ENCODE measurements around the gene RASSF5. TPM values are rescaled to one million over a fixed set of nuclear protein-coding genes. Genes with fewer than 3 reads are reported as not detected.
A peak's percentile ranks its signal among the peaks of the same experiment; 100 is the strongest.

The RASSF5 gene
- total and polyA plus RNA-seq, 8 donors: 6.7 to 22.3 (median 12.5) TPM

DNA sequence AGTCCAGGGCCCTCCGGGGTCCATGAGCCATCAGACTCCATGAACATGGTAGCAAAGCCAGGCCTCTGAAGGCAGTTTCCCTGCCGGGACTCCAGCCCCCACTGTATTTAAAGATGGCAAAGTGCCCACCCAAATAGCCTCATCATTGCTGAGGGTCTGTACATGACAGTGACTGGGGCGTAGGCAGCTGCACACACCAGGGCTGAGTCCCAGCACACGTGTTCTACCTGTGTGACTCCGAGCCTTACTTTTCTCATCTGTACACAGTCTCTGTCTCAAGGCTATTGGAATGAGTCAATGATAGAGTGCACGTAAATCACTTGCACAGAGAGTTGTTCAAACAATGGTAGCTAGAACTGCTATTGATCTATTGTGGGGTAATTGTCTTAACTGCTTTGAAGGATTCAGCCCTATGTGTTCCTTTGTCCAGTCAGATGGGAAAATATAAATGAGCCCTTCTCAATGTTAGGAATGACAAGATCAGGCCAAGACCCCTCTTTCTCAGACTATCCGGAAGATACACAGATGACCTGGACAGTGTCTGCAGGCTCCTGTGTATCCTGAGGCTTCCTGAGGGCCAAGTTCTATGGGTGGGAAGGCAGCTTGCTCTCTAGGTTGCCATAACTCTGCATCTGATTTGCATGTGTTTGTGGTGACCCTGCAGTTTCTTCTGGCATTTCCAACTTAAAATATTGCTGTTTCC, 48.9 kb downstream of the RASSF5 start:
- FAIRE-seq: no peak
- peak; percentile 24 to 57 (median 38) for ATAC-seq
- peaks cover 13 to 52% (median 34%) of the 10 kb centered on the region in 3 donors for H3K4me1 ChIP-seq
- TF ChIP-seq, protein P1, sequence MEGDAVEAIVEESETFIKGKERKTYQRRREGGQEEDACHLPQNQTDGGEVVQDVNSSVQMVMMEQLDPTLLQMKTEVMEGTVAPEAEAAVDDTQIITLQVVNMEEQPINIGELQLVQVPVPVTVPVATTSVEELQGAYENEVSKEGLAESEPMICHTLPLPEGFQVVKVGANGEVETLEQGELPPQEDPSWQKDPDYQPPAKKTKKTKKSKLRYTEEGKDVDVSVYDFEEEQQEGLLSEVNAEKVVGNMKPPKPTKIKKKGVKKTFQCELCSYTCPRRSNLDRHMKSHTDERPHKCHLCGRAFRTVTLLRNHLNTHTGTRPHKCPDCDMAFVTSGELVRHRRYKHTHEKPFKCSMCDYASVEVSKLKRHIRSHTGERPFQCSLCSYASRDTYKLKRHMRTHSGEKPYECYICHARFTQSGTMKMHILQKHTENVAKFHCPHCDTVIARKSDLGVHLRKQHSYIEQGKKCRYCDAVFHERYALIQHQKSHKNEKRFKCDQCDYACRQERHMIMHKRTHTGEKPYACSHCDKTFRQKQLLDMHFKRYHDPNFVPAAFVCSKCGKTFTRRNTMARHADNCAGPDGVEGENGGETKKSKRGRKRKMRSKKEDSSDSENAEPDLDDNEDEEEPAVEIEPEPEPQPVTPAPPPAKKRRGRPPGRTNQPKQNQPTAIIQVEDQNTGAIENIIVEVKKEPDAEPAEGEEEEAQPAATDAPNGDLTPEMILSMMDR (IDR thresholded peaks at IDR 0.05): no peak
- no peaks in the 10 kb centered on the region for H3K27me3 ChIP-seq
- intact Hi-C loops (cut with DNase I): no loop called here
- 53 to 55% methylated on average over 7 of the region's 7 CpGs for WGBS, 2 donors
- H3K4me3 ChIP-seq: peak overlapping the region in 2 of 4 donors; percentile 47 to 65
- no peaks in the 10 kb centered on the region for H3K36me3 ChIP-seq
- H3K9me3 ChIP-seq: no peaks in the 10 kb centered on the region
- DNase-seq: peak in 1 of 6 donors; percentile 44
- H3K27ac ChIP-seq: peak overlapping the region; percentile 22 to 87 (median 66)

DNA sequence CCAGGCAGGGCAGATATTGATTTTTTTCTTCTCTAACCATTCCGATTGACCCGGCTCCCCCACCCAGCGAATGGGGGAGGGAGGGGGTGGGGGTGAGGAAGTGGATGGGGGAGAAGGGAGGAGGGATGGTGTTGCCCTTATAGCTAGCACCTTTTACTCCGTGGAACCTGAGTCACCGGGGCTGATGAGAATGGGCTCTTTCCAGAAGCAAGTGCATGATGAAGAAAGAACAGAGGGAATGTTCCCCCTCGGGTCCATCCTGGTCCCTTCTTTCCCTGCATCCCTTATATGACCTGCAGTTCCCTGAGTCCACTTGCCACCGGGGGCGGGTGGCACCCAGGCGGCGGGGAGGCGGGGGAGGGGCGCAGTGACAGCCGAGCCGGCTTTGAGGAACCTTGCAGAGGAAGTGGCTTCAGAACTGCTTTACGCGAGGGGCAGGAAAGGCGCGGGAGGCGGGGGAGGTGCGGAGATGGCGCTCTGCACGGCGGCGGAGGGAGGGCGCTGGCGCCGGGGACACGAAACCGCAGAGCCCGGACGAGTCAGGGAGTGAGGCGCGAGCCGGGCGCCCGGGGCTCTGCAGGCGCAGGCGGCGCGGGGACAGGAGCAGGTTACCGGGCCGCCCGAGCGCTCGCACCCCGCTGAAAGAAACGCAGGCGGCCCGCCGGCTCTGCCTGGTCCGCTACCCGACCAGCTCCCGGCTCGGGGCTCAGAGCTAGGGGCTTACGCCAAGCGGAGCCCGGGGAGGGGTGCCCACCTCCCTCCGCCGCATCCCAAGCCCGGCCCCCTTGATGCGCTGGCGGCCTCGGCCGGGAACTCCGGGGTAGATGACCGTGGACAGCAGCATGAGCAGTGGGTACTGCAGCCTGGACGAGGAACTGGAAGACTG, 49.7 kb downstream of the RASSF5 start:
- FAIRE-seq: no peak
- peak; percentile 55 to 86 (median 70) for DNase-seq
- WGBS, 2 donors: 1% methylated on average over 65 to 67 of the region's 67 CpGs
- Histone ChIP-seq H3K9me3 (no peaks in the 10 kb centered on the region), H3K36me3 (no peaks in the 10 kb centered on the region), H3K4me1 (peaks cover 13 to 52% (median 34%) of the 10 kb centered on the region in 3 donors), H3K27me3 (no peaks in the 10 kb centered on the region), H3K4me3 (peak overlapping the region; percentile 32 to 65 (median 42)), H3K27ac (peak overlapping the region; percentile 11 to 87 (median 66))
- peak; percentile 44 to 77 (median 74) for ATAC-seq
- TF ChIP-seq, protein P1 (IDR thresholded peaks at IDR 0.05): no peak
- intact Hi-C loops (cut with DNase I): no loop called here

DNA sequence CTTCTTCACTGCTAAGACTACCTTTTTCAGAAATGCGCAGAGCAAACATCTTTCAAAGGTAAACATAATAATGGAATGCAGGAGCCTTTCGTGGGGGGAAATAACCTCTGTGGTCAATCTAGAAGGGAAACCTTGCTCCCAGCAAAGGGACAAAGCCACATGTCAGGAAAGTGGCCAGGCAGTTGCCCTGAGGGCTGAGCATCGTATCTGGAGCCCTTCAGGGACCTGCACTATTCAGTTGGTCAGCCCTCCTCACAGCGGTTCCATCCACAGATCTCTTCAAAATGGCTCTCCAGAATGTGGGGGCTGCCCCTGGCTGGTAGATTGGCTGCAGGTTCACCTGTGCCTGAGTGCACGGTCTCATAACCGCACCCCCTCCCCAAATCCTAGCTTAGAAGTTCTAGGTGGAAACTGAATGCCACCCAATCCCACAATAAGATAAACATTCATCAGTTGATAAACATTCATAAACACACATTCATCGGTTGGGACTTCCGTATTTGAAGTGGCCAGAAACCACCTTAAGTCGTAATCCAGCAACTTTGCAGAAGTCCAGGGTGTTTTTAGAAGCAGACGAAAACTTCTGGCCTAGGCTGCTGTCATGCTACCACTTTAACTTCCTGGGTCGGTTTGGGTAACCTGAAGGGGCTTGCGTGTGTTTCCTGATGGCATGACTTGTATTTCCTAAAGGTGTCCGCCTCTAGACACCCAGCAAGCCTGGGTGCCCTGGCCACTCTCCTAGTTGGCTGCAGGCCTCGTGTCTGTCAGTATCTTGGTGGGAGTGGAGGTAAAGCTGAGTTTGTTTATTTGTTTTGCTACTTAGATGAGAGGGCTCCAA, 50.5 kb downstream of the RASSF5 start:
- intact Hi-C loops (cut with DNase I): no loop called here
- Histone ChIP-seq H3K36me3 (no peaks in the 10 kb centered on the region), H3K27ac (peak overlapping the region; percentile 11 to 87 (median 66)), H3K9me3 (no peaks in the 10 kb centered on the region), H3K4me1 (peaks cover 13 to 52% (median 34%) of the 10 kb centered on the region in 3 donors), H3K4me3 (peak overlapping the region; percentile 32 to 65 (median 42)), H3K27me3 (no peaks in the 10 kb centered on the region)
- no peak for DNase-seq
- 51 to 52% methylated on average over 14 of the region's 14 CpGs for WGBS, 2 donors
- FAIRE-seq: no peak
- peak in 3 of 4 donors; percentile 5 to 7 (median 5) for ATAC-seq
- TF ChIP-seq, protein P1 (IDR thresholded peaks at IDR 0.05): no peak

DNA sequence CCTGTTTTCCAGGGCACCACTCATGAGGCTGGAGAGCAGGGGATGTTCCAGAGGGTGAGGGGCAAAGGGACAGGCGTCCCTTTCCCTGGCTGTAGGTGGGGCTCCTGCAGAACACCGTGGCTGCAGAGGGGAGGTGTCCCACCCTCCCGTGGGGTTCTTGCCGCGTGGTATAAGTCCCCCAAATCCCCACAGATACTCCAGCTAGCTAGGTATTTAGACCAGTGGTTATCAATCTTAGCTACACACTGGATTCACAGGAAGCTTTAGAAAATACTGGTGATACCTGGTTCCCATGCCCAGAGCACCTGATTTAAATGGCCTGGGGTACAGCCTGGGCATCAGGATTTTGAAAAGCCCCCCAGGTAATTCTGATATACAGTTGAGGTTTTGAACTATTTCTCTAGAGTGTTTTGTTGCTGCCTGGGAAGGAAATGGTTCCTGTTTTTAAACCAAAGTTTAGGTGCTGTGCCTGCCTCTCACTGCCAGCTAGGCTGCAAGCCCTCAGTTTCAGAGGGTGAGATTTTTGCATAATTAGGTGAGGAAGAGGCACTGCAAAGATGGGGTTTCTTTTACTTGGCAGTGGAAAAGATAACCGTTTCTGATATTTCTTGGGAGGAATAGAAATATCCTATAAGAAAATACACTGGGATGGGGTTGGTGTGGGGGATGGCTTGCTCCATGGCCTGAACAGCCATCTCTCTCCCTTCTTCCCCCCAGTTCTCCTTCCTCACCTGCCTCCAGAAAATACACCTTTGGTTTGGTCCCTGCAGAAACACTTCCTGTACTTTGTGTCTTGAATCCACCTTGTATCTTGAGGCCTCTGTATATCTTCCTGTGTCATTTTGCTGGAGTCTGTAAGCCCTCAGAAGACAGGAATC, 51.7 kb downstream of the RASSF5 start:
- Histone ChIP-seq H3K27me3 (no peaks in the 10 kb centered on the region), H3K36me3 (no peaks in the 10 kb centered on the region), H3K4me3 (peak overlapping the region in 1 of 4 donors; percentile 65), H3K27ac (peak overlapping the region; percentile 9 to 87 (median 48)), H3K9me3 (no peaks in the 10 kb centered on the region), H3K4me1 (peaks cover 13 to 52% (median 34%) of the 10 kb centered on the region in 3 donors)
- DNase-seq (no peak), FAIRE-seq (no peak), ATAC-seq (no peak)
- intact Hi-C loops (cut with DNase I): no loop called here
- TF ChIP-seq, protein P1 (IDR thresholded peaks at IDR 0.05): no peak
- WGBS, 2 donors: 59 to 60% methylated on average over 6 of the region's 6 CpGs
